ENCODE results near the gene TMEM88.

GRCh38 chr17:7833011-7833794, 21.7 kb upstream of the TMEM88 start:
- TF ChIP-seq POLR2A (IDR thresholded peaks at IDR 0.05; ENCODE audit: low read depth, low read length) (no peak), POLR2AphosphoS5 (IDR thresholded peaks at IDR 0.05; ENCODE audit: low read depth, low read length) (no peak), TAF1 (IDR thresholded peaks at IDR 0.05; ENCODE audit: borderline replicate concordance, low read depth, low read length) (no peak)

Measured in GM12892 (cell line).